K562 (cell line): ENCODE data around the gene RDM1. TPM values are rescaled to one million over a fixed set of nuclear protein-coding genes. Genes with fewer than 3 reads are reported as not detected.

Source experiments
- ATAC-seq: fragments of 200-7000 bp; cut with Tn5 transposase; 3 replicates; pipeline ENCODE4 v1.9.1; 2020; ENCODE audit warnings: moderate library complexity
- BruUV-seq: library from RNA; stranded (reverse); fragments of 400-500 nt; replicated peaks from 2 replicates; lab custom pipeline; 2021; lab: Mats Ljungman, UMichigan
- CTCF ChIA-PET: fragments of 300-600 bp; formaldehyde crosslinking; extraction: SDS; loops from one replicate; lab custom pipeline; 2021; ENCODE audit warnings: low intra/inter-chr PET ratio; lab: Yijun Ruan, JAX
- POLR2A ChIA-PET: fragments of 300-600, 350-650 bp; sonication (Branson Sonifier 250); formaldehyde crosslinking; extraction: SDS; loops from one replicate; lab custom pipeline; 2021; ENCODE audit warnings: antibody characterized with exemption, inconsistent platforms; lab: Yijun Ruan, JAX
- DNase-seq, 4 experiments: peaks; one replicate each; pipeline versions ENCODE4 v3.0.0 to v3.0.0-alpha.2; 2011 to 2018; ENCODE audit warnings: low spot score in 3 of 4, mixed read lengths in 3 of 4; ENCODE audit errors: extremely low read depth in 1 of 4
- FAIRE-seq: peaks from 2 replicates; lab custom pipeline; 2011; peaks lifted over from hg19 to GRCh38; lab: Jason Lieb, UNC
- H2AFZ ChIP-seq: 2 replicates; pipeline ENCODE4 v1.6.0; 2011; ENCODE audit warnings: low read depth, low read length, control low read depth, inconsistent platforms
- H3K27ac ChIP-seq: fragments of 200-600 bp; 3 replicates; pipeline ENCODE4 v1.8.0; 2011; ENCODE audit warnings: low read depth, mild to moderate bottlenecking, control low read depth, inconsistent platforms, low read length, moderate library complexity, mixed read lengths; ENCODE audit errors: extremely low read depth
- H3K27me3 ChIP-seq, 2 experiments: fragments of 300-600 bp in 1 of 2; 2 replicates in 1 of 2; 3 replicates in 1 of 2; pipeline versions ENCODE4 v1.6.0 to v1.8.0; 2011; ENCODE audit warnings: inconsistent platforms in 2 of 2, low read length in 2 of 2, mild to moderate bottlenecking in 1 of 2, mixed read lengths in 1 of 2, moderate library complexity in 1 of 2; ENCODE audit not compliant: control insufficient read depth in 2 of 2, insufficient read depth in 2 of 2
- H3K36me3 ChIP-seq: fragments of 300-600 bp; 3 replicates; pipeline ENCODE4 v1.8.0; 2011; ENCODE audit warnings: mild to moderate bottlenecking, low read length, inconsistent platforms; ENCODE audit not compliant: control insufficient read depth, insufficient read depth
- H3K4me1 ChIP-seq, 2 experiments: fragments of 200-600 bp in 1 of 2; replicated peaks in 1 of 2; 2 replicates in 1 of 2; 3 replicates in 1 of 2; pipeline versions ENCODE4 v1.5.1 to v1.8.0; 2011; ENCODE audit warnings: inconsistent platforms in 2 of 2, low read length in 2 of 2, mild to moderate bottlenecking in 1 of 2, mixed read lengths in 1 of 2, moderate library complexity in 1 of 2; ENCODE audit not compliant: control insufficient read depth in 2 of 2, insufficient read depth in 2 of 2
- H3K4me2 ChIP-seq: 2 replicates; pipeline ENCODE4 v1.6.1; 2011; ENCODE audit warnings: low read length, control low read depth, inconsistent platforms, mixed read lengths; ENCODE audit not compliant: insufficient read depth
- H3K4me3 ChIP-seq: fragments of 200-600 bp; sonication (generic), shearing (Covaris generic); 2 replicates; pipeline ENCODE4 v1.5.1; 2016; ENCODE audit warnings: control low read depth, inconsistent platforms
- H3K79me2 ChIP-seq: fragments of 200-600 bp; 3 replicates; pipeline ENCODE4 v1.8.0; 2011; ENCODE audit warnings: low read length, inconsistent platforms; ENCODE audit not compliant: control insufficient read depth, insufficient read depth
- H3K9ac ChIP-seq, 2 experiments: 2 replicates each; pipeline versions ENCODE4 v1.6.0 to v1.6.1; 2011; ENCODE audit warnings: low read depth in 2 of 2, low read length in 2 of 2, control low read depth in 1 of 2, inconsistent platforms in 1 of 2, mild to moderate bottlenecking in 1 of 2, mixed read lengths in 1 of 2; ENCODE audit not compliant: insufficient read depth in 1 of 2
- H3K9me1 ChIP-seq: one replicate; pipeline ENCODE4 v1.6.0; 2011; ENCODE audit warnings: inconsistent platforms, mild to moderate bottlenecking, low read length, moderate library complexity; ENCODE audit not compliant: control insufficient read depth, insufficient read depth
- H3K9me3 ChIP-seq: replicated peaks from 2 replicates; pipeline ENCODE4 v1.5.1; 2011; ENCODE audit warnings: low read depth, low read length, inconsistent platforms; ENCODE audit not compliant: control insufficient read depth, insufficient read depth
- H4K20me1 ChIP-seq: replicated peaks from 2 replicates; pipeline ENCODE4 v1.6.1; 2011; ENCODE audit warnings: low read length, inconsistent platforms, mixed read lengths; ENCODE audit not compliant: control insufficient read depth, insufficient read depth
- ARID1B ChIP-seq: fragments of 450-650 bp; IDR thresholded peaks from 2 replicates; pipeline ENCODE4 v1.6.1; 2016; ENCODE audit warnings: antibody characterized with exemption, mild to moderate bottlenecking, inconsistent platforms
- BCOR ChIP-seq: fragments of 450-650 bp; IDR thresholded peaks from 2 replicates; pipeline ENCODE4 v1.6.1; 2016
- CHD2 ChIP-seq: IDR thresholded peaks from 2 replicates; pipeline ENCODE4 v1.6.1; 2011; ENCODE audit warnings: low read depth, low read length
- DDX20 ChIP-seq: fragments of 450-650 bp; IDR thresholded peaks from 2 replicates; pipeline ENCODE4 v1.6.1; 2016; ENCODE audit warnings: missing genetic modification characterization, low read depth, mild to moderate bottlenecking, missing compliant biosample characterization, moderate library complexity
- EP300 ChIP-seq: IDR thresholded peaks from 2 replicates; pipeline ENCODE4 v1.6.1; 2012; ENCODE audit warnings: low read length, improper control_type of control experiment
- GATA2 ChIP-seq: sonication (generic); formaldehyde crosslinking; IDR thresholded peaks from 2 replicates; pipeline ENCODE4 v1.4.0; 2020; ENCODE audit warnings: mild to moderate bottlenecking, missing genetic modification reagents
- GATAD2B ChIP-seq: fragments of 450-650 bp; IDR thresholded peaks from 2 replicates; pipeline ENCODE4 v1.6.1; 2017; ENCODE audit warnings: mild to moderate bottlenecking, borderline replicate concordance
- HSF4 ChIP-seq: fragments of 250-450 bp; sonication (Bioruptor Pico); IDR thresholded peaks from 2 replicates; pipeline ENCODE4 v2.1.2; 2022; ENCODE audit warnings: mild to moderate bottlenecking, moderate library complexity, borderline replicate concordance
- KAT7 ChIP-seq: sonication (generic); formaldehyde crosslinking; IDR thresholded peaks from 2 replicates; pipeline ENCODE4 v1.8.0; 2022; ENCODE audit warnings: missing genetic modification reagents, mild to moderate bottlenecking, borderline replicate concordance
- MCM7 ChIP-seq, 2 experiments: fragments of 450-650 bp; IDR thresholded peaks; 2 replicates each; pipeline ENCODE4 v1.6.1; 2016 to 2018
- SMAD1 ChIP-seq: fragments of 150-350 bp; IDR thresholded peaks from 2 replicates; pipeline ENCODE4 v1.6.1; 2014; ENCODE audit warnings: low read length, low read depth; ENCODE audit not compliant: partially characterized antibody
- TAF7 ChIP-seq: fragments of 450-650 bp; IDR thresholded peaks from 2 replicates; pipeline ENCODE4 v1.6.1; 2016; ENCODE audit warnings: missing genetic modification characterization, missing compliant biosample characterization
- TEAD4 ChIP-seq, 2 experiments: sonication (generic) in 1 of 2; formaldehyde crosslinking in 1 of 2; IDR thresholded peaks; 2 replicates each; pipeline versions ENCODE4 v1.6.1 to v1.8.0; 2012 to 2022; ENCODE audit warnings: borderline replicate concordance in 1 of 2, inconsistent platforms in 1 of 2, low read length in 1 of 2, mild to moderate bottlenecking in 1 of 2, missing genetic modification reagents in 1 of 2
- ZEB2 ChIP-seq: fragments of 450-650 bp; IDR thresholded peaks from 2 replicates; pipeline ENCODE4 v1.6.1; 2016
- ZNF23 ChIP-seq: fragments of 250-450 bp; sonication (Bioruptor Pico); IDR thresholded peaks from 2 replicates; pipeline ENCODE4 v1.4.0; 2020; ENCODE audit warnings: mild to moderate bottlenecking
- ZNF507 ChIP-seq: conservative IDR thresholded peaks from 2 replicates; pipeline ENCODE4 v1.6.1; 2017; ENCODE audit warnings: missing genetic modification characterization, missing compliant biosample characterization
- ZZZ3 ChIP-seq: fragments of 450-650 bp; IDR thresholded peaks from 2 replicates; pipeline ENCODE4 v1.6.1; 2016; ENCODE audit warnings: antibody characterized with exemption, mild to moderate bottlenecking, moderate library complexity
- WGBS: fragments of 100-300 bp; shearing (Covaris generic); methylation state at CpG from one replicate; pipeline ENCODE4 v1.1.6; 2016; ENCODE audit warnings: low coverage, mixed read lengths; ENCODE audit not compliant: insufficient coverage; ENCODE audit errors: missing lambda C conversion rate; 5-methylcytosine and 5-hydroxymethylcytosine counted together
- in situ Hi-C: fragments of 300-500 bp; cut with MboI; formaldehyde crosslinking; loops from 4 replicates; pipeline ENCODE4 v1.15.0; 2018; ENCODE audit warnings: inconsistent platforms, mixed read lengths
- intact Hi-C: fragments of 100-400 bp; cut with micrococcal nuclease; formaldehyde crosslinking; loops from 2 replicates; pipeline ENCODE4 v1.14.2; 2022
- polyA plus RNA-seq, 8 experiments: library from polyadenylated mRNA; depleted of rRNA in 4 of 8; stranded (reverse) in 5 of 8; unstranded in 3 of 8; fragments of >200 nt; fragmentation: Nextera tagmentation in 2 of 8; fragmentation: Illumina TruSeq in 1 of 8; extraction: Ambion mirVana in 2 of 8; extraction: Trizol in 1 of 8; gene quantifications; 2 replicates each; pipeline versions ENCODE4 v1.2.1 to v1.2.3, GENCODE V29; 2011 to 2014; ENCODE audit warnings: inconsistent platforms in 1 of 8, missing spikeins in 1 of 8
- total RNA-seq, 7 experiments: library from RNA; depleted of rRNA in 6 of 7; stranded (reverse); fragments of >200 nt in 6 of 7; fragmentation: Illumina TruSeq in 2 of 7; extraction: Trizol in 2 of 7; gene quantifications; 2 replicates each; pipeline versions ENCODE4 v1.2.1 to v1.2.3, GENCODE V29; 2011 to 2021; ENCODE audit warnings: low replicate concordance in 1 of 7
- TF ChIP-seq, protein P1 (sequence below): fragments of 250-450 bp; sonication (Bioruptor Pico); IDR thresholded peaks from 2 replicates; pipeline ENCODE4 v1.8.0; 2022; ENCODE audit warnings: inconsistent platforms, mild to moderate bottlenecking, moderate library complexity, borderline replicate concordance
- TF ChIP-seq, protein P2 (sequence below), 2 experiments: fragments of 450-650 bp; conservative IDR thresholded peaks; 2 replicates each; pipeline ENCODE4 v1.6.1; 2017; ENCODE audit warnings: mild to moderate bottlenecking in 2 of 2, moderate library complexity in 2 of 2
- TF ChIP-seq, protein P3 (sequence below): fragments of 450-650 bp; IDR thresholded peaks from 2 replicates; pipeline ENCODE4 v1.6.1; 2016; ENCODE audit warnings: antibody characterized with exemption

The RDM1 gene
- total and polyA plus RNA-seq, 9 of the 15 experiments (the other 6 are each of a cell fraction or from before 2014, with no cell fraction given) = 2.5 to 11.2 (median 5.4) TPM

DNA sequence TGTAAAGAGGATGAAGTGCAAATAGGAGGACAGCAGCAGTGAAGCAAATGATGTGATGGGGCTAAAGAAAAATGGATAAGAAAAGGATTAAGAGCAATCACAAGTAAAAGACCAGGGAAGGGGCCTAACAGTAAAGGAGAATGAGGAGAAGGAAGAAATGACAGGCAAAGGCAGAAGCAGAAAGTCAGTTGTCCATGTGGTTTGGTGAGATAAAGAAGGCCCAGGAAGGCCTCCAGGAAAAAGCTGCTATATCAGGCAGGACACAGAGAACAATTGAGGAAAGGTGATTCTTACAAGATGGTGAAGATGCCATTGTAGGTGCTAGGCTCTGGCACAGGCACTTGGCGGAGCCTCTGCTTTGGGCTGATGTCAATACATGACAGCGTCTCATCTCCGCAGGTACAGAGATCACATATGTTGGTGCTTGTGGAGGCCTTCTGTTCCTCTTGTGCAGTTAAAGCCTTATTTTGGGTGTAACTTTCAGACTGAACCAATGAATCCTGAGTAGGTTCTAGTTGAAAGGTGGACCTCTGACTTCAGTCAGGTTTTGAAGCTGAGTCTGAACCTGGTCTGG, 18.1 kb downstream of the RDM1 start:
- H3K27ac ChIP-seq = peak overlapping the region; percentile 56
- ATAC-seq (peak; percentile 19; the same call in 2 of the 3 replicates), DNase-seq (peak; percentile 31 to 81 (median 57)), FAIRE-seq (no peak)
- intact Hi-C loops = loop anchor here (2.0 kb wide), 1 partner anchor 30 kb away; the partner anchor contains the start of gene LYZL6
- 0 out of 4 replicates have a peak overlapping the region, but pooled peaks of 1 of the 2 experiments have one; percentile 25 for H3K9ac ChIP-seq
- H3K36me3 ChIP-seq = no peaks in the 10 kb centered on the region
- peak overlapping the region; percentile 43; the same call in 1 of the 2 replicates for H3K4me2 ChIP-seq
- H3K9me1 ChIP-seq = no peaks in the 10 kb centered on the region
- no peaks in the 10 kb centered on the region for H3K9me3 ChIP-seq
- H3K4me1 ChIP-seq = peaks cover 21 to 55% of the 10 kb centered on the region in 2 experiments
- H2AFZ ChIP-seq = peak overlapping the region; percentile 69
- H3K27me3 ChIP-seq = no peaks in the 10 kb centered on the region
- CTCF ChIA-PET = no interaction called here
- H3K4me3 ChIP-seq = no peak overlapping the region
- no peaks in the 10 kb centered on the region for H3K79me2 ChIP-seq
- WGBS = 22% methylated on average over 3 of the region's 3 CpGs
- H4K20me1 ChIP-seq = no peaks in the 10 kb centered on the region
- BruUV-seq = no TSS peak
- POLR2A ChIA-PET = interaction anchor here (1.2 to 2.0 kb wide), 2 partner anchors 12 to 19 kb away, joined by 6 to 8 read pairs; partner anchors contain the start of gene RDM1
- in situ Hi-C loops = no loop called here
- TF ChIP-seq CHD2 (no peak), HSF4 (CRISPR knock-in tag) (no peak), ZNF23 (no peak), ZZZ3 (no peak), EP300 (peak; percentile 87), ZNF507 (tag) (no peak), GATAD2B (no peak), ARID1B (peak; percentile 96), TEAD4 (IDR thresholded peaks at IDR 0.05; ENCODE audit: low read length) (peak; percentile 79), TEAD4 (CRISPR knock-in tag; IDR thresholded peaks at IDR 0.05; ENCODE audit: borderline replicate concordance) (no peak), GATA2 (CRISPR knock-in tag) (peak; percentile 55; the same call in 1 of the 2 replicates), MCM7 (IDR thresholded peaks at IDR 0.05) (0 out of 4 replicates have a peak, but pooled peaks of 1 of the 2 experiments have one; percentile 29), SMAD1 (no peak), TAF7 (tag) (no peak), BCOR (peak; percentile 32; the same call in 1 of the 2 replicates), KAT7 (no peak), ZEB2 (0 out of 2 replicates have a peak, but pooled peaks have one; percentile 53), DDX20 (tag) (no peak)
- TF ChIP-seq, protein P1, sequence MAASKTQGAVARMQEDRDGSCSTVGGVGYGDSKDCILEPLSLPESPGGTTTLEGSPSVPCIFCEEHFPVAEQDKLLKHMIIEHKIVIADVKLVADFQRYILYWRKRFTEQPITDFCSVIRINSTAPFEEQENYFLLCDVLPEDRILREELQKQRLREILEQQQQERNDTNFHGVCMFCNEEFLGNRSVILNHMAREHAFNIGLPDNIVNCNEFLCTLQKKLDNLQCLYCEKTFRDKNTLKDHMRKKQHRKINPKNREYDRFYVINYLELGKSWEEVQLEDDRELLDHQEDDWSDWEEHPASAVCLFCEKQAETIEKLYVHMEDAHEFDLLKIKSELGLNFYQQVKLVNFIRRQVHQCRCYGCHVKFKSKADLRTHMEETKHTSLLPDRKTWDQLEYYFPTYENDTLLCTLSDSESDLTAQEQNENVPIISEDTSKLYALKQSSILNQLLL = no peak
- TF ChIP-seq, protein P2, sequence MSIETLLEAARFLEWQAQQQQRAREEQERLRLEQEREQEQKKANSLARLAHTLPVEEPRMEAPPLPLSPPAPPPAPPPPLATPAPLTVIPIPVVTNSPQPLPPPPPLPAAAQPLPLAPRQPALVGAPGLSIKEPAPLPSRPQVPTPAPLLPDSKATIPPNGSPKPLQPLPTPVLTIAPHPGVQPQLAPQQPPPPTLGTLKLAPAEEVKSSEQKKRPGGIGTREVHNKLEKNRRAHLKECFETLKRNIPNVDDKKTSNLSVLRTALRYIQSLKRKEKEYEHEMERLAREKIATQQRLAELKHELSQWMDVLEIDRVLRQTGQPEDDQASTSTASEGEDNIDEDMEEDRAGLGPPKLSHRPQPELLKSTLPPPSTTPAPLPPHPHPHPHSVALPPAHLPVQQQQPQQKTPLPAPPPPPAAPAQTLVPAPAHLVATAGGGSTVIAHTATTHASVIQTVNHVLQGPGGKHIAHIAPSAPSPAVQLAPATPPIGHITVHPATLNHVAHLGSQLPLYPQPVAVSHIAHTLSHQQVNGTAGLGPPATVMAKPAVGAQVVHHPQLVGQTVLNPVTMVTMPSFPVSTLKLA (conservative IDR thresholded peaks at IDR 0.05) = no peak
- TF ChIP-seq, protein P3, sequence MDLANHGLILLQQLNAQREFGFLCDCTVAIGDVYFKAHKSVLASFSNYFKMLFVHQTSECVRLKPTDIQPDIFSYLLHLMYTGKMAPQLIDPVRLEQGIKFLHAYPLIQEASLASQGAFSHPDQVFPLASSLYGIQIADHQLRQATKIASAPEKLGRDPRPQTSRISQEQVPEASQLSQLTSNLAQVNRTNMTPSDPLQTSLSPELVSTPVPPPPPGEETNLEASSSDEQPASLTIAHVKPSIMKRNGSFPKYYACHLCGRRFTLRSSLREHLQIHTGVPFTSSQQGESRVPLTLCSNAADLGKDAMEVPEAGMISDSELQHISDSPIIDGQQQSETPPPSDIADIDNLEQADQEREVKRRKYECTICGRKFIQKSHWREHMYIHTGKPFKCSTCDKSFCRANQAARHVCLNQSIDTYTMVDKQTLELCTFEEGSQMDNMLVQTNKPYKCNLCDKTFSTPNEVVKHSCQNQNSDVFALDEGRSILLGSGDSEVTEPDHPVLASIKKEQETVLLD = peak; percentile 51; the same call in 1 of the 2 replicates
